ENCODE data around the gene VPS11.
"Not testable (repeated sequence)": the region's sequence is repeated elsewhere in the genome, so short reads cannot be mapped to it uniquely, and the experiment has no call there.

The VPS11 gene

DNA sequence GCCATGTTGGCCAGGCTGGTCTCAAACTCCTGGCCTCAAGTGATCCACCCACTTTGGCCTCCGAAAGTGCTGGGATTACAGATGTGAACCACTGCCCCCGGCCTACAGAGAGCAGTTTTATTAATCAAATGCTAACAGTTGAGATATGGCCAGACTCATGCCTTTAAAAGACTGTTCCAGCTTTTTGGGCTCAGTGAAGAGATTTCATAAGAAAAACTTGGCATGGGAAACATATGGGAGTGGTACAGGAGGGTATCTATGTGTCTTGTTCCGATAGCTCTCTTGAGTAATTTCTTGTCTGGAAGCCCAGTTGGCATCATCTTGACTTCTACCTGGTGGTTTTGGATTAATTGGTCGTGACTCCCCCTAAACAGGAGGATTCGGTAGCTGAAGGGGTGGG, 28.7 kb upstream of the VPS11 start:
- DNase-seq (ENCODE audit: low spot score) = no peak

DNA sequence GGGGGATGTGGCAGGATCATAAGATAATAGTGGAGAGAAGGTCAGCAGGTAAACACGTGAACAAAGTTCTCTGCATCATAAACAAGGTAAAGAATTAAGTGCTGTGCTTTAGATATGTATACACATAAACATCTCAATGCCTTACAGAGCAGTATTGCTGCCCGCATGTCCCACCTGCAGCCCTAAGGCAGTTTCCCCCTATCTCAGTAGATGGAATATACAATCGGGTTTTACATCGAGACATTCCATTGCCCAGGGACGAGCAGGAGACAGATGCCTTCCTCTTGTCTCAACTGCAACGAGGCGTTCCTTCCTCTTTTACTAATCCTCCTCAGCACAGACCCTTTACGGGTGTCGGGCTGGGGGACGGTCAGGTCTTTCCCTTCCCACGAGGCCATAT, 28.1 kb upstream of the VPS11 start:
- DNase-seq (ENCODE audit: low spot score) = not testable (repeated sequence)

DNA sequence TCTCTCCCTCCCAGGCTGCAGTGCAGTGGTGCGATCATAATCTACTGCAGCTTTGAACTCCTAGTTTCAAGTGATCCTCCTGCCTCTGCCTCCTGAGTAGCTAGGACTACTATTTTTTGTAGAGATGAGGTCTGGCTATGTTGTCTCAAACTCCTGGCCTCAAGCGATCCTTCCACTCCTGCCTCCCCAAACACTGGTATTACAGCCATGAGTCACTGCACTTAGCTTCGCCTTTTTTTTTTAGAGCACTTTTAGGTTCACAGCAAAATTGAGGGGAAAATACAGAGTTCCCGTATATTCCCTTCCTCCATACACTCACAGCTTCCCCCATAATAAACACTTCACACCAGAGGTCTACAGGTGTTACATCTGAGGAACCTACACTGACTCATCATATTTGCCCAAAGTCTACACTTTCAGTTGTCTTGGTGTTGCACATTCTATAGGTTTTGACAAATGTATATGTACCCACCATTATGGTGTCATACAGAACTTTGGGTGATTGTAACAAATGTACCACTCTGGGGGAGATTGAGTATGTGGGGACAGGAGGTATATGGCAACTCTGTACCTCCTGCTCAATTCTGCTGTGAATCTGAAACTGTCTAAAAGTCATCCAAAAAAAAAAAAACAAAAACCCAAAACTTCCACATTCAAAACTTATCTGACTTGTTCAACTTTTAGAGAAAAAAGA, 25.6 kb upstream of the VPS11 start:
- no peak for DNase-seq (ENCODE audit: low spot score)

DNA sequence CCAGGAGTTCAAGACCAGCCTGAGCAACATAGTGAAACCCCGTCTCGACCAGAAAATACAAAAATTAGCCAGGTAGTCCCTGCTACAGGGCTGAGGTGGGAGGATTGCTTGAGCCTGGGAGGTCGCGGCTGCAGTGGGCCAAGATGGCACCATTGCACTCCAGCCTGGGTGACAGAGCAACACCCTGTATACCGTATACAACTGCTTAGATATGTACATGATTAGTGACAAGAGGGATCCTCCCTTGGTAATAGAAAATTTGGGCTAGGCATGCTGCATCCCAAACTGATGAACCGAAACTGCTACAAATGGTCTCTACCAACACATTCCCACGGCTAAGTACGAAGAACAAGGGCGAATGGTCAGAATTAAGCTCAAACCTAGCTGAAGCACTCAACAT, 24.7 kb upstream of the VPS11 start:
- no peak for DNase-seq (ENCODE audit: low spot score)

DNA sequence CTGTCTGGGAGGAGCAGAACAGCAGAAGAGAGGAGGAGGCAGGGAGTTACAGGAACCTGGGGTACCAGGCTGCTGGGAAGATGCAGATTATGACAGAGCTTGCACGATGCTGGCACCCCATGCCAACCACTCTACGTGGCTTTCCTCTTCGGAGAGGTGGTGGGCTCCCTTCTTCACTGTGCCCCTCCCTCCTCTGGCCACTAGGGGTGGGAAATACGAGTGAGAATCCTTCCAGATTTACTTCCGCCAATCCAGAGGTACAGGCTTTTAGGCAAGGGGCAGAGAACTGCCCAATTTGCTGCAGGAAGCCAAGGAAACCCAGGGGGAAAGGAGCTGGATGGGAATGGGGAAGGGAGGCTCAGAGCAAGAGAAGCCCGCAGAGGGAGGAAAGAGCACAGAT, 22.9 kb upstream of the VPS11 start:
- no peak for DNase-seq (ENCODE audit: low spot score)

DNA sequence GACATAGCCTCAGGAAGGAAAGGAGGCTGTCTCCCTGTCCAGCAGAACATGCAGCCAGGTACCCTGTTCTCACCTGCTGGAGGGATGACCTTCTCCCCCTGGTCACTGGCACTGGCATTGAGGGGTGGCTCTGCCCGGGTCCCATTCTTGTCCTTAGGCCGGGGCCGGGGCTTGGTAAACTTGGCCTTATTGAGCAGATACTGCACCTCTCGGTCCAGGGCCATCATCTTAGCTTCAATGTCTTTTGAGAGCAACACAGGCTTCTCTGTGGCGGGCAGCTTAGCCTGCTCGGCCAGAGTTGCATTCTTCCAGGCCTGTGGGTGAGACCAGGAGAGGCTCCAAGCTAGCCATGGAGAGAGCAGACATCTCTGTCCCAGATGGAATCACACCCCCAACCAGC, 21.1 kb upstream of the VPS11 start:
- DNase-seq (ENCODE audit: low spot score) = no peak

DNA sequence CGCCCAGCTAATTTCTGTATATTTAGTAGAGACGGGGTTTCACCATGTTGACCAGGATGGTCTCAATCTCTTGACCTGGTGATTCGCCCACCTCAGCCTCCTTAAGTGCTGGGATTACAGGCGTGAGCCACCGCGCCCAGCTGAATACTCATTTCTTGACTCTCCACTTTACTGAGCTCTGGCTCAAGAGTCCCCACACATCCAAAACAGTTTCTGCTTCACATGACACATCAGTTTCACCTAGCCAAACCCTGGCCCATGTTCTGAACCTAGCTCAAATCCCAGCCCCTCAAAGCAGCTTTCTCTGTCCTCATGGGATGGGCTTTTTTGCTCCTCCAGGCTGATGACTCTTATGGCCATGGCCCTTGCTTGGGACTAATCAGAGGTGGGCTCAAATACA, 20.4 kb upstream of the VPS11 start:
- DNase-seq (ENCODE audit: low spot score) = no peak

DNA sequence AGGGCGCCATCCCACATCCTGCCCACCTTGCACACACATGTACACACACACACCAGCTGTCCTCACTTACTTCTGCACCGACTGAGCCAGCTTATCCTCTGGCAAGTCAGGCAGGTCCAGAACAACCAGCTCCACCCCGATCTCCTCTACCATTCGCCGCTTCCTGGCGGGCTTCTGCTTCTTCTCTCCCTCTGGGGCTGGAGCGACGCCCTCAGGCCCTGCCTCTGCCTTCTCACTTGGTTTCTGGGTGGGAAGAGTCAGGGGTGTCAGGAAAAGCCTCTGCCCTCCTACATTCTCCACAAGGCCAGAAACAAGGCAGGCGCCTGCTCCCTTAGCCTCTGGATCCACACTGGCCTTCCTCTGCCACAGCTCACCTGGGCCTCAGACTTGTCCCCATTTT, 19.0 kb upstream of the VPS11 start:
- no peak for DNase-seq (ENCODE audit: low spot score)

DNA sequence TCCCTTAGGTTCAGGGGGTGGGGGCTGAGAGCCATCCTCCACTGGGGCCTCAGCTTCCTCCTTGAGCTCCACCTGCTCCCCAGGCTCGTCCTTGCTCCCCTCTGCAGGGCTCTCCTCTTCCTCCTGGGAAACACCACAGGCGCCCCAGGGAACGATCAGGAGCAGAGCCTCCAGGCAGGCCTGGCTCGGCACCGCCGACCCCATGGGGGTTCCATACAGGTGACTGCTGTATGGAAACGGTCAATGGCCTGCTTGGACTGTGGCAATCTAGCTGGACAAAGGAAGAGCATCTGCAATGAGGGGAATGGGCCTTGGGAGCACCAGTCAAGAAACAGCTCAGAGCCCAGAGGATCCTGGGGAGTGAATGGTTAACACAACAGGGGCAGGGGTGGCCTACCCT, 18.5 kb upstream of the VPS11 start:
- DNase-seq (ENCODE audit: low spot score) = no peak

DNA sequence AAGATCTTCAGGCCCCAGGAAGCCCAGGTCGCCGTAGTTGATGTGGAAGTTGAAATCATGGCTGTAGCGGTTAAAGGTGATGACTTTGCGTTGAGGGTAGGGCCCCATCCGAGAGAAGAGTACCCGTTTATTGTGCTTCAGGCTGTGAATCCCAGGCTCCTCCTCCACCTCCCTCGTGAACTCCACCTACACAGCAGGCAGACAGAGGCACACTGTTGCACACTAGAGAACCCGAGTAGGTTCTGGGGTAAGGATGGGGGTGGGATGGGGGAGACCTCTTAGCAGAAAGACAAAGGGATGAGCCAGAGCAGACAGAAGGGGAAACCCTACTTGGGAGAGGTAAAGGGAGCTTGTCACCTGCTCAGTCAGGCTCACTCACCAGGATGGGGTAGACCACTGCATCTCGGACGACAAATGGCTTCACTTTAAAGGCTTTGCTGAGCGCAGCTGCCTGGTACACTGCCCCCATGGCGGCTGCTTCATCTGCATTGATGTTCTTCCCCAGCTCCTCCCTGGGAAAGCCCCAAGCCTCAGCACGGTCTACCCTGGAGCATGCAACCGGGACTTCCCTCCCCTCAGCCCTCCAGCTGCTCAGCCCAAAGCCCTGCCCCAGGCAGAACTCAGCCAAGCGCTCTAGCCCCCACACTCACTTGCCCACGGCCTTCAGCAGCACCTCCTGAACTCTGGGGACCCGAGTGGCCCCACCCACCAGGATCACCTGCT, 16.0 kb upstream of the VPS11 start:
- DNase-seq (ENCODE audit: low spot score) = no peak

DNA sequence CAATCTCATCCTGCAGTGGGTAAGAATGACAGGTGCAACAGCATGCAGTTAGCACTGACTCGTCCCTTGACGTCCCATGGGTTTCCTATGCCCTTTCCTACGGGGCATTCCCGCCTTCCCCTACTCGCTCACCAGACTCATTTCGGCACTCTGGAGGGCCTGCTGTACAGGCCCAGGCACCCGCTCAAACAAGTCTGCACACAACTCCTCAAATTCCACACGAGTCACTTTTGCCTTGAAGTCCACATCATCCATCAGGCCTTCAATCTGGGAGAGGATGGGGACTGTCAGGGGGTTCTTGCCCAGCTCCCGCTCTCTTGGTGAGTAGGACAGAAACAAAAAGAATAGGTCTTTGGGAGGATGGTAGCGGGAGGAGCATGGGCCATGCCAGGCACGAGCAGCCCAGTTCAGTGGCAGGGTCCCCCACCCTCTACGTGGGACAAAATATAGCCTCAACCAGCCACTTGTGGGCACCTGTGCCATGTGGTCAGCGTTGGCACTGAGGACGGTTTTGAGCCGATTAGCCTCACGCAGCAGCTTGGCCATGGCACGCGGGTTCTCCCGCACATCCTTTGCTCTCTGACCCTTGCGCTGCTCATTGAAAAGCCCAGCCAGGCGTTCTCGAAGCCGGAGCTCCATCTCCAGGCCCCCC, 15.3 kb upstream of the VPS11 start:
- no peak for DNase-seq (ENCODE audit: low spot score)

DNA sequence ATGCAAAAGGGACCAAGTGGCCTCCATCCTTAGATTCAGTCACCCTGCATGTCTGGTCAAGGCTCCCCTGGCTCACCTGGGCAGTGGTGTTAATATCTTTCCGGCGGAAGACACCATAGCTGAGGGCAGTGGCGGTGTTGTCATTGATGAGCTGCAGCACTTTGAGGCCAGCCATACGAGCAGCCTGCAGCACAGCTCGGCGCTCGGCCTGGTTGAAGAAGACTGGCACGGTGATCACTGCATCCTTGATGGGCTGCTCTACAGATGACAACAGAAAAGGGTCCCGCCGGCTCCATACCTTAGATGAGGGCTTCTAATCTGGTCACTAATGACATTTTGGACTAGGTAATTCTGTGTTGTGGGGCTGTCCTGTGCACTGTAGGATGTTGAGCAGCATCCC, 13.2 kb upstream of the VPS11 start:
- DNase-seq (ENCODE audit: low spot score) = no peak

DNA sequence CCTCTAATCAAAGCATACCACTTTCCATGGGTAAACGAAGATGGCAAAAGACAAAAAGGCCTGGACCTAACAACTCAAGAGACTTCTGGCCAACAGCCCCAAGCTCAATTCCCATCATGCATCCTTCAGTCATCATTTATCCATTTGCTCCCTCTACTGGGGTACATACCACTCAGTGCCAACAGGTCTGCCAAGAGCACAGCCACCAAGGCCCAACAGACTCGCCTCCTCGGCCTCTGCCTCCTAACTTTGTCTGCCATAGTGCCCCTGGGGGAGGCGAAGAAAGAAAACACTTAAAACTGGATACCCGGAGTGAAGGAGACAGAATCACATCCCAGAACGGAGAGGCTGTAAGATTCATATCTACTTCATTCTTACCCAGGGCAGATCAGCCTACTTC, 11.7 kb upstream of the VPS11 start:
- peak; percentile 81 for DNase-seq (ENCODE audit: low spot score)

DNA sequence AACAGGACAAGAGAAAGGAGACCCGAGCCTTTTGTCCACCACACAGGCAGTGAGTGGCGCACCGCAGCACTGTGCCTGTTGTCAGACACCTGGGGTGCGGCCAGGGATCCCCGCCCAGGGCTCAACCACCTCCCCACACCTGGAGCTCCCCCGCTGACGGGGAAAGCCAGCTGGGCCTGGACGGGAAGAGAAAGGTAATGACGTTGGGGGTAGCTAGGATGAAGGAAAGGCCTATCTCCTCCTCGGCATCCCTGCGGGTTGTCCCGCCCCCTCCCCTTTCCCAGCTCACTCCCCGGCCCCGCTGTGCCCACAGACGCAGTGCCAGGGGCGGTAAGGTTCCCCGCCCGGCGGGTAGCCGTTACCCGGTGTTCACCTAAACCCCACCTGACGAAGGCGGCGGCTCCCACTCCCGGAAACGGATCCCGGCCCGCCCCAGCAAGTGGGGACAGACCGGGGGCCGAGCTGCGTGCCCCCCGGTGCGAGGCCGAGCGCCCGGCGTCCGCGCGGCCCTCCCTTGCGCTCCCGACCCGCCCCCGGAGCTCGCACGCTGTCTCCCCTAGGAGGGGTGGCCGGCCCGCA, 11.1 kb upstream of the VPS11 start:
- DNase-seq (ENCODE audit: low spot score) = no peak

DNA sequence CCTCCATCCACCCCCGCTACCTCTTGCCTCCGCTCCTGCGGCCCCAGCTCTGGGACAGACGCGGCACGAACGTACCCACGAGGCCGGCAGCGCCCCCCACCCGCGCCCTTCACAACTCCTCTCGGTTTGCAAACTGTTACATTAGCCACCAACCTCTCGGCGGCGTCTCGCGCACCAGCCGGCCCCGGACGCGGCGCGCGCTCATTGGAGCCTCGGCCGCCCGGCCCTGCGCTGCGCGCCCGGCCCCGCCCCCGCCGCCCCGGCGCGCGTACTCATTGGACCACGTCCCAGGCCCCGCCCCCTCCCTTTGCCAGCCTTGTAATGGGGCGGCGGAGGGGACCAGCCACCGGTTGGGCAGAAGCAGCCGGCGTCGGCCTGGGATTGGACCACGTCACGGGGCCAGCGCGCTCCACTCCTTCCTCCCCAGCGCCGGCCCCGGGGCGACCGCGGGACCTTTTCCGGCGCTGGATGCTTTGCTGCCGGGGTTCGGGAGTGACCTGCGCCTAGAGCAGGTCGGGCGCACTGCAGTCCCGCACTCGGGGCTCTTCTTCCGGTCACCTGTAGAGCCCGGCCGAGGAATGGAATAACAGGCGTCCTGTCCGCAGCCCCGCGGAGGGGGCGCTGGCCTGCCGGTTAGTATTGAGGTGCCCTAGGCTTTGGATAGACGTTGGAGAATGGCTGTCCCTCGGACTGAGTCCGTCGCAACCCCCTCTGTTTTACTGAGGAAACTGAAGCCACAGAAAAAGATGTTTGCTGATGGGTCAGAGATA, 10.4 kb upstream of the VPS11 start, which contains the start of gene HYOU1:
Gene HYOU1, minus strand, starts transcription at position 206 of the 770 bp plus-strand sequence. CDS start 1,045 bp downstream, outside the sequence.
- DNase-seq (ENCODE audit: low spot score) = peak; percentile 96

DNA sequence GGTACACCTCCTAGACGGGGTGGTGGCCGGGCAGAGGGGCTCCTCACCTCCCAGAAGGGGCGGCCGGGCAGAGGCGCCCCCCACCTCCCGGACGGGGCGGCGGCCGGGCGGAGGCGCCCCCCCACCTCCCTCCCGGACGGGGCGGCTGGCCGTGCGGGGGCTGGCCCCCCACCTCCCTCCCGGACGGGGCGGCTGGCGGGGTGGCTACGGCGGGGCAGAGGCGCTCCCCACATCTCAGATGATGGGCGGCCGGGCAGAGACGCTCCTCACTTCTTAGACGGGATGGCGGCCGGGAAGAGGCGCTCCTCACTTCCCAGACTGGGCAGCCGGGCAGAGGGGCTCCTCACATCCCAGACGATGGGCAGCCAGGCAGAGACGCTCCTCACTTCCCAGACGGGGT, 8.5 kb upstream of the VPS11 start:
- not testable (repeated sequence) for DNase-seq (ENCODE audit: low spot score)

DNA sequence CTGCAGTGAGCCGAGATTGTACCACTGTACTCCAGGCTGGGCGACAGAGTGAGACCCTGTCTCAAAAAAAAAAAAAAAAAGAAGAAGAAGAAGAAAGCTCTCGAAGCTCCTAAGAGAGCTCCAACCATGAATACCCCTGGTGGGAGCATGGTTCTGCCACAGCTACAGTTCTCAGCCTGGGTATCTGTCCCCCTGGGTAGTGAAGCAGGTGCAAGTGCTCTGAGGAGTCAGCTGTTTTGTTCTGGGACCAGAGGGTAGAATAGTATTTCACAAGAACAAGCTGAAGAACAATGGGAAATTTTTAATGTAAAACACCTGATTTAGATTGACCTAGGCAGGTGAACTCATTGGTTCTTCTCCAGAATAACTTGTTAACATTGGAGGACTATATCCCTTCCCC, 6.4 kb upstream of the VPS11 start:
- DNase-seq (ENCODE audit: low spot score) = no peak

DNA sequence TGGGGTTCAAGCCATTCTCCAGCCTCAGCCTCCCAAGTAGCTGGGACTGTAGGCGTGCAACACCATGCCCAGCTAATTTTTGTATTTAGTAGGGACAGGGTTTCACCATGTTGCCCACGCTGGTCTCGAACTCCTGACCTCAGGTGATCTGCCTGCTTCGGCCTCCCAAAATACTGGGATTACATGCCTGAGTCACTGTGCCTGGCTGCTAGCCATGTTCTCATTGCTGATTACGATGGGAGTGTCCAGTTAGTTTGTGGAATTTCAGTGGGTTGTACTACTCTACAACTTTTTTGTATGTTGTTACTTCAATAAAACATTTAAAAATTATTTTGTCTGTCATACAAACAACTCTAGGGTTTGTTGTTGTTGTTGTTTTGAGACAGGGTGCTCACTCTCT, 4.8 kb upstream of the VPS11 start:
- peak; percentile 27 for DNase-seq (ENCODE audit: low spot score)

DNA sequence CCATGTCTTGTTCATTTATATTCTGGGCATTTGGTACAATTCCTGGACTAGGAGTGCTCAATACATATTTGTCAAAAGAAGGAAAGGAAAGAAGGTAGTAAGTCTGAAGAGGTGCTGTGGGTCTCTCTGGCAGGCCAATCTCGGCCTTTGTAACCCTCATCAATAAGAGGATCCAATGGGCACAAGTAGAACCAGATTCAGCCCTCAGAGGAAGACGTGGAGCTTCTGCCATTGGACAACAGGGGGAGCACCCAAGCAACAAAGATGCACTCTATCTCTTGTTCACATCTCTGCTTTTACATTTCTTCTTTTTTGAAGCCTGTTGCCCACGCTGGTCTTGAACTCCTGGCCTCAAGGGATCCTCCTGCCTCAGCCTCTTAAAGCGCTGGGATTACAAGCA, 2.2 kb upstream of the VPS11 start:
- peak; percentile 73 for DNase-seq (ENCODE audit: low spot score)

DNA sequence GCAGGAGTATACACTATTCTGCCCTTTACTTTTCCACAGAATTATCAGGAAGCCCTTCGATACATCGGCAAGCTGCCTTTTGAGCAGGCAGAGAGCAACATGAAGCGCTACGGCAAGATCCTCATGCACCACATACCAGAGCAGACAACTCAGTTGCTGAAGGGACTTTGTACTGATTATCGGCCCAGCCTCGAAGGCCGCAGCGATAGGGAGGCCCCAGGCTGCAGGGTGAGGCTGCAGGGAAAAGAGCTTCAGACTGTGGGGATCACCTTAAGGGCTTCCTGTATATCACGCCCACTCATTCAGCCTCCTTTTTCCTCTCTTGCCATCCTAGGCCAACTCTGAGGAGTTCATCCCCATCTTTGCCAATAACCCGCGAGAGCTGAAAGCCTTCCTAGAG, 10.2 kb downstream of the VPS11 start:
- no peak for DNase-seq (ENCODE audit: low spot score)

DNA sequence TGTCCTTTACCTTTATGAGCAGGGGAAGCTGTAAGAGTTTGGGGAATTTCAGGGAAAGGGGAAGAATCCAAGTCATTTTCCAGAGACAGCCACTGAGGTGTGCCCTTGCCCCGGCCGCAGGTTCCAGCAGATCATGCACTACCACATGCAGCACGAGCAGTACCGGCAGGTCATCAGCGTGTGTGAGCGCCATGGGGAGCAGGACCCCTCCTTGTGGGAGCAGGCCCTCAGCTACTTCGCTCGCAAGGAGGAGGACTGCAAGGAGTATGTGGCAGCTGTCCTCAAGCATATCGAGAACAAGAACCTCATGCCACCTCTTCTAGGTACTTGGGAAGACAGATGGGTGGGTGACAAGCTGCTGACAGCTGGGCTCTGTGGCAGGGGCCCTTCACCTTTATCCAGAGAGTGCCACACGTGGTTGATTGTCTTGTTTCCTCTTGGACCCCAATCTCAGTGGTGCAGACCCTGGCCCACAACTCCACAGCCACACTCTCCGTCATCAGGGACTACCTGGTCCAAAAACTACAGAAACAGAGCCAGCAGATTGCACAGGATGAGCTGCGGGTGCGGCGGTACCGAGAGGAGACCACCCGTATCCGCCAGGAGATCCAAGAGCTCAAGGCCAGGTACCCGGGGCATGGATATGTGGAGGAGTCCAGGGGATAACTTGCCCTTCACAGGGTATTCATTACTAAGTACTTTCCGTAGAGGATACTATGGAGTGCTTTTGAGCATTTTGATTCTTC, 11.2 kb downstream of the VPS11 start:
- DNase-seq (ENCODE audit: low spot score) = no peak

Data from RKO (cell line).